GM23248 (cell line): ENCODE data around the gene RPAP3.

ENCODE experiments used
- EZH2 ChIP-seq: fragments of 200-600 bp; sonication (generic); IDR thresholded peaks from 2 replicates; pipeline ENCODE4 v1.6.1; 2018; ENCODE audit warnings: antibody characterized with exemption, mild to moderate bottlenecking; ENCODE audit not compliant: insufficient read depth, poor library complexity, severe bottlenecking
- EZH2phosphoT487 ChIP-seq: fragments of 200-600 bp; sonication (generic); IDR thresholded peaks from 2 replicates; pipeline ENCODE4 v1.6.1; 2018; ENCODE audit warnings: antibody characterized with exemption, moderate library complexity, mild to moderate bottlenecking, low read depth; ENCODE audit not compliant: insufficient read depth

- TF ChIP-seq EZH2phosphoT487 = no peak
- TF ChIP-seq EZH2 = no peak
These were observed 5.6 kb downstream of the RPAP3 start for GRCh38 chr12:47700263-47700662.
